HG03159 (cell line): ENCODE data around the gene SLC6A4.
"Not testable (repeated sequence)": the region's sequence is repeated elsewhere in the genome, so short reads cannot be mapped to it uniquely, and the experiment has no call there.

ENCODE experiments used
- ATAC-seq: cut with Tn5 transposase; IDR thresholded peaks from one replicate; pipeline ENCODE4 v1.9.1; 2021; ENCODE audit warnings: mild to moderate bottlenecking, moderate library complexity; ENCODE audit not compliant: unreplicated experiment

The SLC6A4 gene

GRCh38 chr17:30239089-30239462 lies 3.6 kb upstream of the SLC6A4 start:
- ATAC-seq, result no peak

- no peak for ATAC-seq
Measured at GRCh38 chr17:30238387-30239088, 3.0 kb upstream of the SLC6A4 start.

GRCh38 chr17:30238003-30238344 lies 2.5 kb upstream of the SLC6A4 start:
- no peak for ATAC-seq

DNA sequence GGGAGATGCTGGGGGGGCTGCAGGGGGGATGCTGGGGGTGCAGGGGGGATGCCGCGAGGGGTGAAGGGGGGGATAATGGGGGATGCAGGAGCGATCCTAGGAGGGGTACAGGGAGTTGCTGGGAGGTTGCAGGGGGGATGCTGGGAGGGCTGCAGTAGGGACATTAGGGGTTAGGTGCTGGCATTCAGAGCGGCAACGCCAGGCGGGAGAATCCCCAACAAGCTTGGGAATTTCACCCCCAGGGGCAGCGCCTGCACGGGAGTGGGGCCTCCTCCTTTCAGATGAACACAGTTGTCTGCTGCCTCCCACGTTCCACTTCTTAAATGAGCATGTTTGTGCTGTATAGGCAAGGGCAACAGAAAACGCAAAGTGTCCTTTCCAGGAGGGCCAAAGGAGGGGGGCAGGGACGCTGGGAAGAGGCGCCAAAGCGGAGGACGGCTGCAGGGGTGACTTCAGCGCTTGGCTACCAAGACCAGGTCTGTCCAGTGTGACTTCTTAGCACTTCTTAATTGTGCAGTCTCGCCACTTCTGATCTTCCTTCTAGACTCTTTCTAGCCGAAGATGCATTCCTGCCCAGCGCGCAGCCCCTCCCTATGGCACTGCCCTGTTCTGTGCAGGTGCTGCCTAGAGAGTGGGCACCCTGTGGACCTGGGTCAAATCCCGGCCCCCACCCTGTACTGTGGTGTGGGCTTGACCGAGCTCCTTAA lies 2.0 kb upstream of the SLC6A4 start:
- ATAC-seq, result no peak

- no peak for ATAC-seq
Measured at GRCh38 chr17:30236766-30237165, 1.3 kb upstream of the SLC6A4 start.

DNA sequence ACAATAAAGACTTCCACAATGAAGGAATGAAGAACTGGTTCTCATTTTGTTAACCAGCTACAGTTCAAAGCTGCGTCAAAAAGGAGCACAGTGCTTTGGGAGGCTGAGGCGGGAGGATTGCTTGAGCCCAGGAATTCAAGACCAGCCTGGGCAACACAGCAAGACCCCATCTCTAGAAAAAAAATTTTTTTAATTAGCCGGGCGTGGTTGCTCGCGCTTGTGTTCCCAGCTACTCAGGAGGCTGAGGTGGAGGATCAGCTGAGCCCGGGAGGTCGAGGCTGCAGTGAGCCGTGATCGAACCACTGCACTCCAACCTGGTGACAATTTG lies 764 bp upstream of the SLC6A4 start:
- ATAC-seq, result no peak

- no peak for ATAC-seq
Measured at GRCh38 chr17:30234964-30235363, 533 bp downstream of the SLC6A4 start.

DNA sequence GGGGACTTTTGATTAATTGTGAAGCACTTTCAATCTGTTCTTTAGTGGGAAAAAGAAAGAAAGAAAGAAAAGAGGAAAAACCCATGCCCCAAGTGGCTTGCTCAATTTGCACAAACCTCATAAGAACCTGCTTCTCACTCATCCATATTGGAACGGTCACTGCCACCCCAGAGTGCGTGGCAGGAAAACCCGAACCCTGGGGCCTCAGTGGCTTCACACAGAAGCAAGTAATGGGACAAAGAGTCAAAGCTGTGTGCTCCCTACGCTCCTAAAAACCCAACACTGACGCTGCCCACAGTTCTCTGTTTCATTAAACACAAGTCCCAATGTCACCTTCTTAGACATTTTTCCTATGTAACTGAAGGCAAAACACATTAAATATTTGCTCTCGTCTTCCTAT lies 1.2 kb downstream of the SLC6A4 start:
- no peak for ATAC-seq

- ATAC-seq, result no peak
Measured at GRCh38 chr17:30232824-30233427, 2.6 kb downstream of the SLC6A4 start.

- no peak for ATAC-seq
Measured at GRCh38 chr17:30232015-30232823, 3.3 kb downstream of the SLC6A4 start.

DNA sequence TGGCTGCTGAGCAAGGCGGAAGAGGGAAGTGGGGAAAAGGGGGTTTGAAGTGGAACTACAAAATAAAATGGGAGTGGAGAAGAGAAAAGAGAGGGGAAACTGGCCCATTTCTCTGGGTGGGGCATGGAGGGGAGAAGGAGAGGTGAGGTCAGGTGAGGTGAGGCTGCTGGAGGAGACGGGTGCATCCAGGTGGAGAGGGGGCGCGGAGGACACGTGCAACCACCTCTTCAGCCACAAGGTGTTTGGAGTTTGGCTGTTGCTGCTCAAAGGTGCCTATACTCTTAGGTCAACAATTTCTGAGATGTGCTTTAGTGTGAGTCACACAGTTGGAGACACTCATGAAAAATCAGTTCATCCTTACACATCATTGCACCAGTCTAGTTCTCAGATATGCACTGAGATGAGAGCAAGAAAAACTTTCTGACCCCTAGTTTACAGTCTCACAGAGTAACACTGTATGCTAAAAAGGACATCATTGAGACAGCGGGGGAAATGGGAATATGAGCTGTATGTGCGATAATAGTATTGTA lies 4.8 kb downstream of the SLC6A4 start:
- ATAC-seq, result no peak

DNA sequence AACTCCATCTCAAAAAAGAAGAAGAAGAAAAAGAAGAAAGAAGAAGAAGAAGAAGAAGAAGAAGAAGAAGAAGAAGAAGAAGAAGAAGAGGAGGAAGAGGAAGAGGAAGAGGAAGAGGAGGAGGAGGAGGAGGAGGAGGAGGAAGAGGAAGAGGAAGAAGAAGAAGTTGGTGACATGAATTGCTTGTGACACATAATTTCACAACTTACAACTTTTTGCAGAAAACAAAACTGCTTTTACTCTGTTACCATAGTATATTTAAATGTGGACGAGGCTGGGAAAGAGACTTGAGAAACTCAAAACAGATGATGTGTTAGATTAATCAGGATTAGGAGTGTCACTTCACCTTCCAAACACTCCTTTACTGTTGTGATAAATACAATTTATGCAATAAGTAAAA lies 5.5 kb downstream of the SLC6A4 start:
- ATAC-seq, result not testable (repeated sequence)

DNA sequence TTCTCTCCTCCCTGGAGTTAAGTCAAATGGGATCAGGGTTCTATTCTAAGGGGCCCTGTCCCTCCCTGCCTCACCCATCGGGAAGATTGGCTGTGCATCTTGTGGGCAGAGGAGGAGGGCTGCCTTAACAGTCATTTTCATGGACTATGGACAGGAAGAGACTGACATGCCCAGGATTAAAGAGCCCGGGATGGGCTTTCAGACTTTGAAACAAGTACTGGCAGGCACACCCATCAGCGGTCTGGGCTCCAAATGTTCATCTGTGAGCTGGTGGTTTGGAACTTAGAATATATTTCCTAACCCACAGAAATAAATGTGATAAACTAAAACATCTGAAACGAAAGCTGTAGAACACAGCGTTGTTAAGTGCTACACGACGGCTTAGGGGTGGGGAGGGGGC lies 6.5 kb downstream of the SLC6A4 start:
- no peak for ATAC-seq

- ATAC-seq, result no peak
Measured at GRCh38 chr17:30228011-30228410, 7.5 kb downstream of the SLC6A4 start.

DNA sequence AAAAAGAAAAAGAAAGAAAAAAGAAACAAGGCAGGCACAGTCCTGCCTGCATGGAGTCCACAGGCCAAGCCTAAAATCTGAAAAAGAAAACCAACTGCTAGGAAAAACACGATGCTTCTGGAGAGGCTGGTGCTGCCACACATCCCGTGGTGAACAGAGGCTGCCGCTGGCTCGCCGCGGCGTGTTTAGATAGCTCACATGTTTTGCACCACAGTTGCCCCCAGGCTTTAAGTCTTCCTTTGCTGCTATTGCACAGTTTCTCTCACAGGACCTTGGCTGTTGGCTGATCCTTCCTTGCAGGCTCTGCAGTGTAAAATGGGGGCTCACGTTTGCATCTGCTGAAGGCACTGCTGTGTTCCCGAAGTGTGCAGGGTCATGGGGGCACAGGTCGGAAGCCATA lies 8.6 kb downstream of the SLC6A4 start:
- ATAC-seq, result no peak

GRCh38 chr17:30225919-30226553 lies 9.5 kb downstream of the SLC6A4 start:
- ATAC-seq, result no peak

DNA sequence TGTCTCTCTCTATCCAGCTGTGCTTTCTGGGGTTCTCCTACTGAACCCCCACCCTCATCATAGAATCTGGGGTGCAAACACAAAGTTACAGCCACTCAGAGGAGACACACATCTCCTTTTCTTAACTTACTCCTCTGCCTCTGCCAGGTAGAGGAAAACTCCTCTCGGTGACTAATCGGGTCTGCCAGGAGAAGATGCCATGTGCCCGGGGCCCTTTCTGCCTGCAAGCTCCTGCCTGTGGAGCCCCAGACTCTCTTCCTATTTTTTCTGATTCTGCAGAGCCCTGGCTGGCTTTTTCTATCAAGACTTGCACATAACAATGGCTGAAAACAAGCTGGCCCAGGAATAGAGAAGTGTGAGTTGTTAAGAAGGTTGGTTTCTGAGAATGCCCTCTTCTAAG lies 10.4 kb downstream of the SLC6A4 start:
- no peak for ATAC-seq

- ATAC-seq, result no peak
Measured at GRCh38 chr17:30224419-30224960, 11.0 kb downstream of the SLC6A4 start.

GRCh38 chr17:30222721-30223175 lies 12.7 kb downstream of the SLC6A4 start:
- no peak for ATAC-seq

DNA sequence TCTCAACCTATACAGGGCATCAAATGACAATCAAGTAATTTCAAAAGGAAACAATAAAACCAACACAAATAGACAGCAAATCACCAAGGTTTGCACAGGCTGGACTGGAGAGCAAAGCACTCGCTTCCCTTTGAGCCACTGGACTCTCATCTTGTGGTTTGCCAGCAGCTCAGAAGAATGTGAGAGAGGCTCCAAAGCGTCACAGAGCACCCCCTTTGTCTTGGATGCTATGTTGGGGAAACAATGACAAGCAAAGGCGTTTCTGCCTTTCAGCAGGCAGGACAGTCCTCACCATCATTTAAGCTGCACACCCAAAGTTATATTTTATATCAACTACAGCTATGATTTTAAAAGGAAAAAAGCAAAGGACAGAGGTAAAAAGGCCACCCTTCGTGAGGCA lies 13.2 kb downstream of the SLC6A4 start:
- no peak for ATAC-seq

DNA sequence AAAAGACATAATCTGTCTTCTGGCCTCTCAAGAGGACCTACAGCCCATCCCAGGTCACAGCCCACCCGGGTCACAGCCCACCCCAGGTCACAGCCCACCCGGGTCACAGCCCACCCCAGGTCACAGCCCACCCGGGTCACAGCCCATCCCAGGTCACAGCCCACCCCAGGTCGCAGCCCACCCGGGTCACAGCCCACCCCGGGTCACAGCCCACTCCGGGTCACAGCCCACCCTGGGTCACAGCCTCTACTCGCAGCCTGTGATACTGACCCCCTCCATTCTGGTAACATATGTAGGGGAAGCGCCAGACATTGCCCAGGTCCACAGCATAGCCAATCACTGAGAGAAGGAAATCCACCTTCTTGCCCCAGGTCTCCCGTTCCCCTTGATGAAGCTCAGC lies 14.2 kb downstream of the SLC6A4 start:
- ATAC-seq, result no peak
